22Rv1 (cell line): ENCODE data around the gene MYO18B.

ENCODE experiments used
- H3K27ac ChIP-seq: fragments of 450-650 bp; 2 replicates; pipeline ENCODE4 v1.5.1; 2017
- CTCF ChIP-seq: fragments of 450-650 bp; IDR thresholded peaks from 2 replicates; pipeline ENCODE4 v1.5.1; 2017; ENCODE audit warnings: mild to moderate bottlenecking
- ZFX ChIP-seq: fragments of 450-650 bp; IDR thresholded peaks from 2 replicates; pipeline ENCODE4 v1.6.1; 2017; ENCODE audit warnings: antibody characterized with exemption, borderline replicate concordance

Gene MYO18B

GRCh38 chr22:25814685-25815084, 72.7 kb downstream of the MYO18B start:
- TF ChIP-seq ZFX (no peak), CTCF (no peak)
- no peak overlapping the region for H3K27ac ChIP-seq

GRCh38 chr22:25815561-25815960, 73.6 kb downstream of the MYO18B start:
- no peak overlapping the region for H3K27ac ChIP-seq
- TF ChIP-seq ZFX (no peak), CTCF (no peak)

GRCh38 chr22:25816522-25817059, 74.6 kb downstream of the MYO18B start:
- TF ChIP-seq ZFX = no peak
- TF ChIP-seq CTCF = no peak
- H3K27ac ChIP-seq = no peak overlapping the region

- H3K27ac ChIP-seq = no peak overlapping the region
- TF ChIP-seq ZFX = no peak
- TF ChIP-seq CTCF = no peak
These were observed 75.3 kb downstream of the MYO18B start for GRCh38 chr22:25817092-25817943.

GRCh38 chr22:25818541-25818940, 76.6 kb downstream of the MYO18B start:
- no peak overlapping the region for H3K27ac ChIP-seq
- no peak for TF ChIP-seq CTCF
- TF ChIP-seq ZFX = no peak

GRCh38 chr22:25822344-25822743, 80.4 kb downstream of the MYO18B start:
- H3K27ac ChIP-seq = no peak overlapping the region
- TF ChIP-seq ZFX (no peak), CTCF (no peak)

GRCh38 chr22:25823276-25823675, 81.3 kb downstream of the MYO18B start:
- TF ChIP-seq CTCF (no peak), ZFX (no peak)
- no peak overlapping the region for H3K27ac ChIP-seq
